ENCODE measurements around the gene SCRN2.

The SCRN2 gene

DNA sequence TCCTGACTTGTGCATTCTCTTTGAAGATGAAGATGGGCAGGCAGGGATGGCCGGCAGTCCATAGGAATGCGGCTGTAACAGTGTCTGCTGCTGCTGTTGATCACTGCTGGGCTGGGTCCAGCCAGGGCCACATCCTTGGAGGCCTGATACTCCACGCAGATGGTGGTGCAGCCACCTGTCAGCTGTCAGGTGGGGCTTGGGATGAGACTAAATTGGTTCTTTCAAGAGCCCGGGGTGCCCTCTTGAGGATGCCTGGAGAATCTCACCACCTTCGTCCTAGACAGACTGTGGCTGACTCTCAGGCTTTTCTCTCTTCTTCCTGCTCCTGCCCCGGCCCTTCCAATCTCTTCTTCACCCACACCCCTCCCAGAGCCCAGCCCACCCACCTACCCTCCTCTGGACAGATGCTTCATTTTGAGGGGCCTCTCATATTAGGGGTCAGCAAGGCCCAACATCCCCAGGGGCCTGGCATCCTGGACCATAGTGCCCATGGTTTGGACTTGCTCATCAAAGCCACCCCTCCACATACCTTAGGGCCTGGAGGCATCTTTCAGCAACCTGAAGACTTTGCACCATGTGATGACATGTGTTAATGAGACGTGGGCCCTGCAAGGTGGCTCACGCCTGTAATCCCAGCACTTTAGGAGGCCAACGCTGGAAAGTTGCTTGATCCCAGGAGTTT, 38.6 kb downstream of the SCRN2 start:
- DNase-seq, result peak; percentile 63

DNA sequence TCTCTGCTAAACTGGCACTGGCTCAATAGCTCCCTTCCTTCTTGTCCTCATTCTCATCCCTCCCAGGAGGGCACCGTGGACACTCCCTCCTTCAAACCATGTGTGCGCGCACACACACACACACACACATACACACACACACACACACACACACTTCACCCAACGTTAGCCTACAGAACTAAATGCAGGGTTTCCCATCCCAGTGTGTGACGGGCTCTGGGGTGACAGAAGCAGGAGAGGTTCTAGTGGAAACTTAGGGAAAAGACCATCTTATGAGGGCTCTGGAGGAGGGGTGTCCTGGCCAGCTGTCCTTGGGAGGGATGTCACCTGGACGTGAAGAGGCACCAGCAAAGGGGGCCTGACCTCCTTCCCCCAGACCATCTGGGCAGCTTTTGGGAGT, 39.2 kb downstream of the SCRN2 start:
- no peak for DNase-seq

DNA sequence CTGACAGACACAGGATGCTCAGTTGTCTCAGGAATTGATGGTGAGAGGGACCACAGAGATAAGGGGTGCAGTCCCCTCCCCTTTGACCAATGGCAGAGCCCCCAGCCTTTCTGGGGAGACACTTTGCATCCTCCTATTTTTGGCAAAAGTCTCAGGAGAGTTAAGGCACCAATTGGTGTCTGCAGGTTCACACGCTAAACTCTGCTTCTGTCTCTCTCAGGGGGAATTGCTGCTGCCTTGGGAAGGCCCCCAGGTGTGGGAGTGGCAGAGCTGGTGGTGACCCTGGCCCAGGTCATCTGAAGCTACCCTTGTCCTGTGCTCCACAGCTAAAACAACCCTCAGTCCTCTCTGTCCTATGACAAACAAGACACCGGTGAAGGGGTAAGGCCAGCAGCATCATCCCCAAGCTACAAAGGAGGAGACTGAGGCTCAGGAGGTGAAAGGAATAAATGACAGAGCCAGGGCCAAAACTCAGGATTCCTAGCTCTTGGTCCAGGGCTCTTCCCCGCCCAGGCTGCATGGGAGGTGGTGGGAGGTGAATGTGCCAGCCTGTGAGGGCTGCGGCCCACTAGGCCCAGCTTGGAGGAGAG, 39.8 kb downstream of the SCRN2 start:
- DNase-seq, result no peak

DNA sequence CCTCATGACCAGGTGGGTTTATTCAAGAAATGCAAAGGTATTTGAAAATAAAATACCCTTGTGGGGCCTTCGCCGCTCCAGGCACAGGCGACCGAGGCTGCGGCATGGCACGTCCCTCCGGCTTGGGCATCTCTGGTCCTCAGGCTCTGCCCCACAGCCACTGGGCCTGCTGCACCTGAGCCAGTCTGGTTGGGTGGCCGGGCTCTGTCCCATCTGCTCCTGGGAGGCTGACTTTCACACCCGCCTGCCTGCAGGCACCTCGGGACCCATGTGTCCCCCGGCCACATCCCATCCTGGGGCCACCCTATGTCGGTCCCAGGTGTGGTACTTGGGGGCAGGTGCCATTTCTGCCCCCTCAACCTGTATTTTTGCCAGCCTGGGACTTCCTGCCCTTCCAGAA, 40.4 kb downstream of the SCRN2 start:
- DNase-seq, result no peak

DNA sequence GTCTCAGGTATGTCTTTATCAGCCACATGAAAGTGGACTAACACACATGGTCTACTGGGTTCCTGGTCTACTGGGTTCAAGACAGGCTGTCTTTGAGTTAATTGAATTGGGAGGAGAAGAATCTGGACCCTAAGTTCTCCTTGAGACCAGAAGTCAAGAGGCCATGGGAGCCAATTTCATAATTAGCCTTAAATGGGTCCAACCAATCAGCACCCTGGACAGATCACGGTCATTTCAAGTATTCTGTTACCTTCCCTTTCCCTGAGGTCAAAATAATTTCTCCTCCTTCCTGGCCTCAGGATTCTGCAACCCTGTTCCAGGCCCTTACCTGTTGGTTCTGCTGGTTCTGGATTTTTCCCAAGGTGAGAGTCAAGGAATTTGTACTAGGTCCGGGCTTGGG, 43.3 kb downstream of the SCRN2 start:
- no peak for DNase-seq

DNA sequence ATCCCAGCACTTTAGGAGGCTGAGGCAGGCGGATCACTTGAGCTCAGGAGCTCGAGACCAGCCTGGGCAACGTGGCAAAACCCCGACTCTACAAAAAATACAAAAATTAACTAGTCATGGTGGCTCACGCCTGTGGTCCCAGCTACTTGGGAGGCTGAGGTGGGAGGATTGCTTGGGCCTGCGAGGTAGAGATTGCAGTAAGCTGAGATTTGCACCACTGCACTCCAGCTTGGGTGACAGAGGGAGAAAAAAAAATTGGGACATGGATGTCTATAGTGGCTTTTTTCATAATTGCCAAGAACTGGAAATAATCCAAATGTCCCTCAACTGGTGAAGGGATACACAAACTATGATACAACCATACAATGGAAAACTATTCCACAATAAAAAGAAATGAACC, 48.1 kb downstream of the SCRN2 start:
- DNase-seq, result no peak

DNA sequence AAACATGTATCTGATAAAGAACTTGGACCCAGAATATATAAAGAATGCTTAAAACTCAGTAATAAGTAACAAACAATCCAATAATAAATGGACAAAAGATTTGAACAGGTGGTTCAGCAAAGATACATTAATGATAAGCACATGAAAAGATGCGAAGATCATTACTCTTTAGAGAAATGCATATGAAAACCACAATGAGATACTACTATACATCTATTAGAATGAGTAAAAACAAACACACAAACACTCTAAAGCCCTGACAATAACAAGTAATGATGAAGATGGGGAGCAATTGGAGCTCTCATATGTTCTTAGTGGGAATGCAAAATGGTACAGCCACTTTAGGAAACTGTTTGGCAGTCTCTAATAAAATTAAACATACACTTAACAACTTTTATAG, 48.6 kb downstream of the SCRN2 start:
- no peak for DNase-seq

DNA sequence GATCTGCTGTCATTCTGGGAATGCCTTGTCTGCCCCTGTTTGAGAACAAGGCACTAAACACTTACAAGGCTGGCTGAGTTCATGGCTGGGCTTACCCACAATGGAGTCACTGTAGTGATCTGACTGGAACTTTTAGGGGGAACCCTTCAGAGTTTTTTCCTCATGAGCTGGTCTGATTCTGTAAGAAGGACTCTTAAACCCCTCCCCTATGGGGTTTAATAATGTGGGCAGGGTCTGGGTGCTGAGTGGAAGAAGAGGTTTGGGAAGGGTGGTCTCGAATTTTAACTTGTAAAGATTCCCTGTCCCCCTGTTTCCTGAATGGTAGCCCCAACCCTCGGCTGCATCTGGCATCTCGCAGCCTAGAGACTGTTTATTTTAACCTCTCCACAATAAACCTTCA, 50.0 kb downstream of the SCRN2 start:
- DNase-seq, result no peak

DNA sequence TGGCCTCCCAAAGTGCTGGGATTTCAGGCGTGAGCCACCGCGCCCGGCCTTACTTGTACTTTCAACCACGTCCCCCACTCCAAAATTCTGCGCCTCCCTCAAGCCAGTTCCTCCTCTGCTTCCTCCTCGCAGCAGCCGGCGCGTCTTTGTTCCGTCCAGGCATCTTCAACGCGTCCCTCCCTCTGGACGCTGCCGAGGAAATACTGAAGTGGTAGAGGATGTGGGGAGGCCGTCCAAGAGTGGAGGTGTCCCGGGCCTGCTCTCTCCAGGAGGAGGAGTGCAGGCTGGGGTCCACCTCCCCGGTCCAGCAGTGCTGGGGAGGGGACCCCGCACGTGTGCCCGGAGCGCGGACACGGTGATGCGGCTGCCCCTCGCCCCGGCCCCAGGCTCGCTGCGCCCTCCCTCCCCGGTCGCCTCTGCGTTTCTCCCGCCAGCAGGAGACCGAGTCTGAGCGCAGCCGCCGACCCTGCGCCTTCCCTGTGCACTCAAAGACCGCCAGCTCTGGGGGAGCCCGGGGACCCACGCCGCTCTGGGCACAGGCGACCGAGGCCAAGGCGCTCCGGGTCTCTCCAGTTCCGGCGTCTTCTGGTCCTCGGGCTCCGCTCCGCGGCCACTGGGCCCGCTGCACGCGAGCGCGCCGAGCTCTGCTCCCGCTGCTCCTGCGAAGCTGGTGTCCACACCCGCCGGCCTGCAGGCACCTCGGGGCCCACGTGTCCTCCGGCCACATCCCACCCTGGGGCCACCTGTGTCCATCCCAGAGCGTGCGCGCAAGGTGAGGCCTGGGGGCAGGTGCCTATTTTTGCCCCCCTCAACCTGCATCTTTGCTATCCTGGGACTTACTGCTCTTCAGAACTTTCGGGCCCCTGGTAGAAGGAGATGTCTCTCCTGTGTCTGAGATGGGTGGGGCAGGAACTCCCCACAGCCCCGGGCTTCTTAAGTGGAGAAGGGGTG, 51.2 kb downstream of the SCRN2 start:
- DNase-seq, result peak; percentile 52

Measured in NCI-H2227 treated with DMSO at 0.1 percent for 48 hours (cell line).